GM21447 (cell line): ENCODE results near the gene BTBD9.

Experiments
- ATAC-seq: cut with Tn5 transposase; IDR thresholded peaks from one replicate; pipeline ENCODE4 v1.9.1; 2021; ENCODE audit not compliant: unreplicated experiment

BTBD9 gene

DNA sequence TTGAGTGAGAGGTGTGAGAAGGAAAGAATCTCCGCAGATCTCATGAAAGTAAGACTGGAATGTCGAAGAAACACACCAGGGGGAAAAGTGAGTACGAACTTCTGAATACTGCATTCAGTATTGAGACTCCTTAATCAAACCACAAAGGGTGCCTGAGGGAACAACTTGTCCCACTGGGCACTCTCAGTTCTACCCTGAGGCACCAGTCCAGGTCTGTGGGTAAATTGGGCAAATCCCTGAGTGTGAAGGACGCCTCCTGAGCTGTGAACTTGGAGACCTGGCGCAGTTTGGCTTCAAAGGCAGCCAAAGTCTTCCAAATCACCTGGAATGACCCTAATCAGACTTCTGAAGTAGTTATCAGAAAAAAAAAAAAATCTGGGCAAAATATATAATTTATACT is 329.7 kb downstream of the BTBD9 start:
- no peak for ATAC-seq

GRCh38 chr6:38307740-38308139 is 332.0 kb downstream of the BTBD9 start:
- ATAC-seq: peak; percentile 72

- peak; percentile 51 for ATAC-seq
Measured at GRCh38 chr6:38306931-38307330, 332.8 kb downstream of the BTBD9 start.

- peak; percentile 60 for ATAC-seq
Measured at GRCh38 chr6:38305995-38306681, 333.6 kb downstream of the BTBD9 start.

DNA sequence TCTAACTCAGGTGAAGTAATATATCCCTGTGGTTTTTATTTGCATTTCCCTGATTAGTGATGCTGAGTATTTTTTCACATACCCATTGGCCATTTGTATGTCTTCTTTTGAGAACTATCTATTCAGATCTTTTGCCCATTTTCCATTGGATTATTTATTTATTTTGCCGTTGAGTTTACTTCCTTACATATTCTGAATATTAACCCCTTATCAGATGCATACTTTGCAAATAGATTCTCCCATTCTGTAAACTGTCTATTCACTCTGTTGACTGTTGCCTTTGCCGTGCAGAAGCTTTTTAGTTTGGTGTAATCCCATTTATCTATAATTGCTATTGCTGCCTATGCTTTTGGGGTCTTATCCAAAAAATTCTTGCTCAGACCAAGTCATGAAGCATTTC is 336.9 kb downstream of the BTBD9 start:
- ATAC-seq: no peak

- no peak for ATAC-seq
Measured at GRCh38 chr6:38302081-38302480, 337.6 kb downstream of the BTBD9 start.

DNA sequence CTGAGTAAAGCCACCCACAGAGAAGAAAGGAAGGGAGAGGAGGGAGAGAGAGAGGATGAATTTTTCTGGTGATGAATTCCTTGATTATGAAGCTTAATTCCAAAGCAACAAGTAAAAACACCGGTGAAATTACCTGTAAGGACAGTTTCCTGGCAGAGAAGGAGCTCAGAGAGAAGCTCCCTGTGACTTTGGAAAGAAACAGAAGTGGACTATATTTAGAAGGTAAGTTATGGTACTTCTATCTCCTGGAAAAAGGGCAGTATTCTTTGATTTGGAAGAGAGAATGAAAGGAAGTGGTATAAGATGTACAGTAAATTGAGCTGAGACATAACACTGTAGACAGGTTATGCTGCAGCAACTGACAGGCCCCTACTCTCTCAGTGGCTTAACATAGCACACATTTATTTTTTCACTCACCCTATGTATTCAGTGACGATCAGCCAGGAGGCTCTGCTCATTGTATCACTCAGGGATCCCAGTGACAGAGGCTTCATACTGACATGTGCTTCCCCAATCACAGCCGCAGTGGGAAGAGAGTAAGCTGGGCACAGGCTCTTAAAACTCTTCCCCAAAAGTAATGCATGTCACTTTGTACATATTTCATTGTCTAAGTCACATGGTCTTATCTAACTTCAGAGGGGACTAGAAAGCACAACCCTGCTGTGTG is 349.5 kb downstream of the BTBD9 start:
- no peak for ATAC-seq

DNA sequence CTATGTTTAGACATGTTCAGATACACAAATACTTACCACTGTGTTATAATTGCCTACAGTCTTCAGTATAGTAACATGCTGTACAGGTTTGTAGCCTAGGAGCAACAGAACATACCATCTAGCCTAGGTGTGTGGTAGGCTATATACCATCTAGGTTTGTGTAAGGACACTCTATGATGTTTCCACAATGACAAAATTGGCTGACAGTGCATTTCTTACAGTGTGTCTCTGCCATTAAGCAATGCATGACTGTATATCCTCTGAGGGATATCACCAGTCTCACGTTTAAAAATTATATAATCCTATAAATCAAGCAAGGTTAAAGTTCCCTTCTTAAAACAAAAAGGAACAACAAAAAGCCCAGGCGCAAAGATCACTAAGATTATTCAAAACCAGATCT is 352.2 kb downstream of the BTBD9 start:
- ATAC-seq: no peak

DNA sequence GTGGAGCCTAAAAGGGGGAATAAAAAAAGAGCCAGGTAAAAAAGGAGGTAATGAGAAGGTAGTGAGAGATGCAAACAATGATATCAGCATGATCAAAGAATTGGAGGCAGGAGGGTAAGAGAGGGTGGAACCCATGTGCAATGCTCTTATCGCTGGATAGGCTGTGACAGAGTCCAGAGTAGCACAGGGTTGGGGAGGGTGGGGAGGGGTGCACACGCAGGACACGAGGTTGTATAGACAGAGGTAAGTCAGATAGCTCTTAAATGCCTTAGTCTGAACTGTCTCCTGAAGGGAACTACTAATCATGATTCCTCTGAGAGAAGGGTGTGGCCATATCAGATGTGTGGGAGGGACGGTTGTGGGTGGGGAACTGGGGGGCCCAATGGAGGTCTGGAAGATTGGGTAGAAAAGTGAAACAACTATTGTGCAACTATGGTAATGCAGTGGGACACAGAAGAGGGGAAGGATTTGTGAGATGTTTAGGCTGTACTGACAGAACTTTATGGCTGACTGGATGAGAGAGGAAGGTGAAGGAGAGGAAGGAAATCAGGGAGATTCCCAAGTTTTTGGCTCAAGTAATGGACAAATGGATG is 354.8 kb downstream of the BTBD9 start:
- no peak for ATAC-seq

GRCh38 chr6:38283734-38284362 is 355.9 kb downstream of the BTBD9 start:
- no peak for ATAC-seq

- ATAC-seq: no peak
Measured at GRCh38 chr6:38282911-38283310, 356.8 kb downstream of the BTBD9 start.

- no peak for ATAC-seq
Measured at GRCh38 chr6:38281126-38281525, 358.6 kb downstream of the BTBD9 start.

GRCh38 chr6:38279963-38280588 is 359.7 kb downstream of the BTBD9 start:
- ATAC-seq: no peak

GRCh38 chr6:38279423-38279822 is 360.3 kb downstream of the BTBD9 start:
- no peak for ATAC-seq

- no peak for ATAC-seq
Measured at GRCh38 chr6:38273325-38273724, 366.4 kb downstream of the BTBD9 start.

GRCh38 chr6:38272222-38272621 is 367.5 kb downstream of the BTBD9 start:
- ATAC-seq: no peak

GRCh38 chr6:38271081-38271480 is 368.6 kb downstream of the BTBD9 start:
- ATAC-seq: no peak

DNA sequence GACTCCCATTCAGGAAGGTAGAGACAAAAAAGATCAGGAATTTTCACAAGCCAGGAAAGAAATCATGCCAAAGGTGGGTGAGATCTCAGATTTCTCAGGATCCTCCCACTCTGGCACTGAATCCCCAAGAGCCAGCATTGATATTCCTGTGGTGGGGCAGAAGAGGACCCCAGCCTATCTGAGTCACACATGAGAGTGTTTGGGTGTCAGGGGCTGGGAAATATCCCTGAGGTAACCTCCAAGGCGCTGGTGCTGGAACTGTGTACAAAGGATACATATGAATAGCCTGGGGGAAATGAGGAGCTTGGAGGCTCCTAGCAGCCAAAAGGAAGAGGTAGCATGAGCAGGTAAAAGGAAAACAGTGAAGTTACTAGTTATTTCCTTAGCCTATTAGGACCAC is 369.4 kb downstream of the BTBD9 start:
- no peak for ATAC-seq

DNA sequence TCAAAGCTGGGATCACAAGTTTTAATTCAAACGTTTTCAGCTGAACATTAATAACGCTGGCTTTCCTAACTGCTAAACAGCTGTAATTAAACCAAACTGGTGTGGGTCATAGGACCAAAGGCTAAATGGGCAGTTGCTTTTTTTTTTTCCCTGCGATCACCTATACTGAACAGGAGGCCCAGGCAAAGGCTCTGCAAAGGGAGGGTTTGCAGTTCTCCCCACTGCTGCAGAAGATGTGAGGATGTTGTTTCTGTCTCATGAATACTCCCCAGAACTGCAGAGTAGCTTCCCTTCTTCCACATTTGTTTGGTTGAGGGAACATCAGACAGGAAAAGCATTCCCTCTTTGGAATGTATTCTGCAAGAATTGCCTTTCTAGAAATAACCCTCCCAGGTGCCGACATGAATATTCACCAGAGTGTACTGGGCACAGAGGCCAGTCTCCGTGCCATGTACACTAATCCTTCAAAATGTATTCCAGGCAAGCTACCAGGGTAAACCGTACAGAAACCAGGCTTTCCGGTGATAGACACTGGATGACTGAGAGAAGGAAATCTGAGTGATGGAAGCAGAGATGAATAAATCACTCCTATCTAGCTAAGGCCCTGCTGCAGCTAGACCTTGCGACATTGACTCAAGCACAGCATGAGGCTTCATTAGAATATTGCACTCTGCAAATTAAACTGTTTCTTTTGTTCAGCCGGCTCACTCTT is 370.1 kb downstream of the BTBD9 start:
- no peak for ATAC-seq

DNA sequence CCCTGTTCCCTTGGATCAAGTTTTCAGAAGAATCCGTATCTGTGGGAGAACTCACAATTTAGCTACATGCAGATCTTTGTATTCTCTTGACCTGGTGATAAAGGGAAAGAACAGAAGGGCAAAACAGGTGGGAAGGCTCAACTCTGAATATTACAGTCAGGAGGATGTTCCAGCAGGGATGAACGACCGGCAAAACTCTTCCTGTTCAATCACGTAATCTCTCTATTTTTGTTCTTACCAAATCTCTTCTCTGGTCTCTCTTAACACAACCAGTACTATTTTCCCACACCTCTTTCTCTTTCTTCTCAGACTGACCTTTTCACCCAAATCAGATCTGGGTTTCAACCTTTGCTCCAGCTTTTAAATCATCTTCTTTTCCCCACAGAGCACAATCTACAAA is 371.4 kb downstream of the BTBD9 start:
- no peak for ATAC-seq

- no peak for ATAC-seq
Measured at GRCh38 chr6:38266921-38267354, 372.8 kb downstream of the BTBD9 start.
